GM15510 (cell line): Measurements from ENCODE around the gene TMEM60.

ENCODE experiments used
- POLR2A ChIP-seq: IDR thresholded peaks from 3 replicates; pipeline ENCODE4 v1.6.1; 2011; ENCODE audit warnings: borderline replicate concordance; ENCODE audit not compliant: insufficient read length; ENCODE audit errors: extremely low read depth

The TMEM60 gene

GRCh38 chr7:77760809-77761453, 37.3 kb downstream of the TMEM60 start:
- no peak for TF ChIP-seq POLR2A

DNA sequence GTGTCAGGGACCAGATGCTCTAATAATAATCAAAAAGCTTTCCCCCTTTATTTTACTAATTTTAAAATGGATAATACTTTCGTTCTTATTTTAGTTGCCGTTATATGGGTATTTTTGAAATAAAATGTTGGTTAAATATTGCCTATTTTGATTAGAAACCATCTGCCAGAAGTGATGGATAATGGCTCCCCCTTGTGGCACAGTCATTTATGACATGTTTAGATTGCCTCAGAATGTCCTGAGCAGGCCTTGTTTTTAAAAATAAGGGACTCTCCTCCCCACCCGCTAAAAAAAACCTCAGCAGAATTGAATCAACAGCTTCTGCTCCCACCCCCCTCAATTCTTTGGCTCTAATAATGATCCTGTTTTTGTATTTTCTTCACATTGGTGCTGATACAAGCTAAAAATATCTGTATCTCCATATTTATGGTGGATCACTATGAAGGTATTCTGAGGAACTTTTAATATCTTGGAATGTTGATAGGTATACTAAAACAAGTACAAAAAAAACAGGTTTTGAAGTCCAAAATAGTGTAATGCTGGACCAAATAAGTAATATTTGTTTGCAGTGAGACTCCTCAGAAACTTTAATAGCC, 38.8 kb downstream of the TMEM60 start:
- no peak for TF ChIP-seq POLR2A

GRCh38 chr7:77757589-77757988, 40.6 kb downstream of the TMEM60 start:
- TF ChIP-seq POLR2A: no peak

GRCh38 chr7:77753173-77753572, 45.1 kb downstream of the TMEM60 start:
- TF ChIP-seq POLR2A: no peak

- no peak for TF ChIP-seq POLR2A
Measured at GRCh38 chr7:77752016-77752415, 46.2 kb downstream of the TMEM60 start.

- TF ChIP-seq POLR2A: no peak
Measured at GRCh38 chr7:77747718-77748117, 50.5 kb downstream of the TMEM60 start.

GRCh38 chr7:77747178-77747577, 51.1 kb downstream of the TMEM60 start:
- no peak for TF ChIP-seq POLR2A

GRCh38 chr7:77746824-77747165, 51.4 kb downstream of the TMEM60 start:
- no peak for TF ChIP-seq POLR2A

DNA sequence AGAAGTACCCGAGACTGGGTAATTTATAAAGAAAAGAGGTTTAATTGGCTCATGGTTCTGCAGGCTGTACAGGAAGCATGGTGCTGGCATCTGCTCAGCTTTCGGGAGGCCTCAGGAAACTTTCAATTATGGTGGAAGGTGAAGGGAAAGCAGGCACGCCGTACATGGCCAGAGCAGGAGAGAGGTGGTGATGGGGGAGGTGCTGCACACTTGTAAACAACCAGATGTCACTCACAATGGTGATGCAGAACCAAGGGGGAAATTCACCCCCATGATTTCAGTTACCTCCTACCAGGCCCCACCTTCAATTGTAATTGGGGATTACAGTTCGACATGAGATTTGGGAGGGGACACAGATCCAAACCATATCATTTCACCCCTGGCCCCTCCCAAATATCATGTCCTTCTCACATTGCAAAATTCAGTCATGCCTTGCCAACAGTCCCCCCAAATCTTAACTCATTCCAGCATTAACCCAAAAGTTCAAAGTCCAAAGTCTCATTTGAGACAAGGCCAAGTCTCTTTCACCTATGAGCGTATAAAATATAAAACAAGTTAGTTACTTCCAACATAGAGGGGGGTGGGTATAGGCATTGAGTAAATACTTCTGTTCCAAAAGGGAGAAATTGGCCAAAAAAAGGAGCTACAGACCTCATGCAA, 51.9 kb downstream of the TMEM60 start:
- TF ChIP-seq POLR2A: no peak

DNA sequence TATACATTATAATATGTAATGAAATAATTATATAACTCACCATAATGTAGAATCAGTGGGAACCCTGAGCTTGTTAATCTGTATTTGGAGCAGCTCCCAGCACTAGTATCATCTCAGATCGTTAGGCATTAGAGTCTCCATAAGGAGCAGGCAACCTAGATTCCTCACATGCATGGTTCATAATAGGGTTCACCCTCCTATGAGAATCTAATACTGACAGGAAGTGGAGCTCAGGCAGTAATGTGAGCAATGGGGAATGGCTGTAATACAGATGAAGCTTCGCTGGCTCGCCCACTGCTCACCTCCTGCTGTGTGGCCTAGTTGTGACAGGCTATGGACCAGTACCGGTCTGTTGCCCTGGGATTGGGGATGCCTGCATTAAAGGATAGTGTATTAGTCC, 52.5 kb downstream of the TMEM60 start:
- no peak for TF ChIP-seq POLR2A
